ENCODE data around the gene NELL2. TPM values are rescaled to one million over a fixed set of nuclear protein-coding genes. Genes with fewer than 3 reads are reported as not detected.

Gene NELL2
- total and polyA plus RNA-seq, 2 experiments from 2014 or later, result not detected

DNA sequence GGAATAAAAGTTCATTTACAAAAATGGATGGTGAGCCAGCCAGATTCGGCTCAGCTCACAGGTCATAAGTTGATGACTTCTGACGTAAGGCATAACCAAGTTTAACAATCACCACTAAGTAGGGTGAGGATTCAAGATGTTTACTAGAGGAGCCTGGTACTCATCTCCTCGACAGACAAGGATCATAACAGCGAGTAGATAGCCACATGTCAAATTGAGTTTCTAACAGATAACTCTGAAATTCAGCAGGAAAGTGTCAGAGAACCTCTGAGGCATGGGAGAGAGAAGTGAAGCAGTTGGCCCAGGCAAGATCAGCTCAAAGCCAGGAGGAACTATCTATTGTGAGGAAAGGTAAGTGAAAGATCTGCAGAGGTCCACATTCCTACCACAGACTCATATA is 208.7 kb downstream of the NELL2 start:
- Histone ChIP-seq H3K27ac (no peak overlapping the region), H3K4me2 (ENCODE audit: unreplicated experiment) (no peak overlapping the region)
- WGBS, 2 experiments (ENCODE audit: low coverage in 1 of 2, low lambda C conversion rate in 2 of 2, missing lambda C conversion rate in 2 of 2), result 8% methylated on average over 4 of the region's 4 CpGs

GRCh38 chr12:44663291-44663690 is 212.8 kb downstream of the NELL2 start:
- in situ Hi-C loops (cut with MboI), result no loop called here
- TF ChIP-seq EZH2 (IDR thresholded peaks at IDR 0.05; ENCODE audit: insufficient read depth, poor library complexity, severe bottlenecking), result no peak
- TF ChIP-seq EZH2phosphoT487 (IDR thresholded peaks at IDR 0.05; ENCODE audit: insufficient read depth, low read depth), result no peak
- H3K36me3 ChIP-seq (ENCODE audit: low read depth), result no peaks in the 10 kb centered on the region

More for the DNA sequence above, 208.7 kb downstream of the NELL2 start:
- H4K20me1 ChIP-seq (ENCODE audit: insufficient read depth), result no peaks in the 10 kb centered on the region
- H3K9ac ChIP-seq, result no peak overlapping the region
- no peaks in the 10 kb centered on the region for H3K4me1 ChIP-seq (ENCODE audit: insufficient read depth)
- no peak overlapping the region for H2AFZ ChIP-seq
- H3K79me2 ChIP-seq (ENCODE audit: insufficient read depth), result no peaks in the 10 kb centered on the region
- H3K9me3 ChIP-seq (ENCODE audit: low read depth), result no peaks in the 10 kb centered on the region
- H3F3A ChIP-seq (ENCODE audit: insufficient read depth), result no peaks in the 10 kb centered on the region
- H3K9me2 ChIP-seq (ENCODE audit: insufficient read depth), result no peaks in the 10 kb centered on the region
- no peaks in the 10 kb centered on the region; the same call in 1 of the 2 replicates for H3K27me3 ChIP-seq (replicated peaks; ENCODE audit: insufficient read depth)
- no peak overlapping the region for H3K4me3 ChIP-seq
- in situ Hi-C loops (cut with MboI), result no loop called here
- TF ChIP-seq EZH2phosphoT487 (IDR thresholded peaks at IDR 0.05; ENCODE audit: insufficient read depth, low read depth) (no peak), EZH2 (IDR thresholded peaks at IDR 0.05; ENCODE audit: insufficient read depth, poor library complexity, severe bottlenecking) (no peak)
- H3K36me3 ChIP-seq (ENCODE audit: low read depth), result no peaks in the 10 kb centered on the region
- DNase-seq, result no peak

GRCh38 chr12:44655846-44656245 is 220.3 kb downstream of the NELL2 start:
- in situ Hi-C loops (cut with MboI), result no loop called here
- Histone ChIP-seq H3K79me2 (ENCODE audit: insufficient read depth) (no peaks in the 10 kb centered on the region), H3K9ac (no peak overlapping the region), H3K27me3 (replicated peaks; ENCODE audit: insufficient read depth) (no peaks in the 10 kb centered on the region), H3K36me3 (ENCODE audit: low read depth) (no peaks in the 10 kb centered on the region), H2AFZ (no peak overlapping the region), H3K4me3 (no peak overlapping the region), H3K4me1 (ENCODE audit: insufficient read depth) (no peaks in the 10 kb centered on the region), H3K4me2 (ENCODE audit: unreplicated experiment) (no peak overlapping the region), H4K20me1 (ENCODE audit: insufficient read depth) (no peaks in the 10 kb centered on the region), H3K9me2 (ENCODE audit: insufficient read depth) (no peaks in the 10 kb centered on the region), H3K9me3 (ENCODE audit: low read depth) (no peaks in the 10 kb centered on the region), H3K27ac (no peak overlapping the region), H3F3A (ENCODE audit: insufficient read depth) (no peaks in the 10 kb centered on the region)
- TF ChIP-seq EZH2phosphoT487 (IDR thresholded peaks at IDR 0.05; ENCODE audit: insufficient read depth, low read depth) (no peak), EZH2 (IDR thresholded peaks at IDR 0.05; ENCODE audit: insufficient read depth, poor library complexity, severe bottlenecking) (no peak)
- no peak for DNase-seq

More at GRCh38 chr12:44663291-44663690, 212.8 kb downstream of the NELL2 start:
- no peaks in the 10 kb centered on the region; the same call in 1 of the 2 replicates for H3K27me3 ChIP-seq (replicated peaks; ENCODE audit: insufficient read depth)
- no peak overlapping the region for H3K9ac ChIP-seq
- H3K79me2 ChIP-seq (ENCODE audit: insufficient read depth), result no peaks in the 10 kb centered on the region
- H4K20me1 ChIP-seq (ENCODE audit: insufficient read depth), result no peaks in the 10 kb centered on the region
- no peak overlapping the region for H3K4me3 ChIP-seq
- H3K4me2 ChIP-seq (ENCODE audit: unreplicated experiment), result no peak overlapping the region
- H3K27ac ChIP-seq, result no peak overlapping the region
- WGBS, 2 experiments (ENCODE audit: low coverage in 1 of 2, low lambda C conversion rate in 2 of 2, missing lambda C conversion rate in 2 of 2), result 2 to 3% methylated on average over 2 of the region's 2 CpGs
- no peak overlapping the region for H2AFZ ChIP-seq
- no peaks in the 10 kb centered on the region for H3F3A ChIP-seq (ENCODE audit: insufficient read depth)
- H3K9me3 ChIP-seq (ENCODE audit: low read depth), result no peaks in the 10 kb centered on the region
- no peak for DNase-seq
- H3K9me2 ChIP-seq (ENCODE audit: insufficient read depth), result no peaks in the 10 kb centered on the region
- no peaks in the 10 kb centered on the region for H3K4me1 ChIP-seq (ENCODE audit: insufficient read depth)

GRCh38 chr12:44654646-44655639 is 221.2 kb downstream of the NELL2 start:
- no peak for DNase-seq
- Histone ChIP-seq H2AFZ (no peak overlapping the region), H3K27ac (no peak overlapping the region), H3F3A (ENCODE audit: insufficient read depth) (no peaks in the 10 kb centered on the region), H3K4me3 (no peak overlapping the region), H4K20me1 (ENCODE audit: insufficient read depth) (no peaks in the 10 kb centered on the region), H3K4me1 (ENCODE audit: insufficient read depth) (no peaks in the 10 kb centered on the region), H3K9me2 (ENCODE audit: insufficient read depth) (no peaks in the 10 kb centered on the region), H3K9ac (no peak overlapping the region), H3K36me3 (ENCODE audit: low read depth) (no peaks in the 10 kb centered on the region), H3K27me3 (replicated peaks; ENCODE audit: insufficient read depth) (no peaks in the 10 kb centered on the region), H3K9me3 (ENCODE audit: low read depth) (no peaks in the 10 kb centered on the region), H3K4me2 (ENCODE audit: unreplicated experiment) (no peak overlapping the region), H3K79me2 (ENCODE audit: insufficient read depth) (no peaks in the 10 kb centered on the region)
- 22 to 27% methylated on average over 12 of the region's 12 CpGs for WGBS, 2 experiments (ENCODE audit: low coverage in 1 of 2, low lambda C conversion rate in 2 of 2, missing lambda C conversion rate in 2 of 2)
- in situ Hi-C loops (cut with MboI), result no loop called here
- no peak for TF ChIP-seq EZH2 (IDR thresholded peaks at IDR 0.05; ENCODE audit: insufficient read depth, poor library complexity, severe bottlenecking)
- TF ChIP-seq EZH2phosphoT487 (IDR thresholded peaks at IDR 0.05; ENCODE audit: insufficient read depth, low read depth), result no peak
